ENCODE measurements around the gene ZRANB3.
"Not testable (repeated sequence)": the region's sequence is repeated elsewhere in the genome, so short reads cannot be mapped to it uniquely, and the experiment has no call there.

Gene ZRANB3

DNA sequence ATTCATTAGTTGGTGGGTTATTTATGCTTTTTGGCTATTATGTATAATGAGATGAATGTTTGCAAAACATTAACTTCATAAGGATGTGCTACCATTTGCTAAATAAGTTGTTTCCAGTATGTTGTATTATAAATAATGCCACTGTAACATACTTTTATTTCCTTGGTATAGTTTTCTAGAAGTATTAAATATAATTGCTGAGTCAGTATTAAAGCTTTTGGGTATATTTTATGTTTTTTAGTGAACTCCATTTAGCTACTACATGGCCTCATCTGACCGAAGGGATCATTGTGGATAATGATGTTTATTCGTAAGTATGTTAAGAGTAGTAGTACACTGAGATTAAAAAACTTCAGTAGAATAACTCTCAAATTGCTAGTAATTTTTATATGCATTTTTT lies 405.1 kb downstream of the ZRANB3 start:
- DNase-seq (ENCODE audit: low read depth, low spot score) = no peak

GRCh38 chr2:135124924-135125886 lies 405.8 kb downstream of the ZRANB3 start:
- no peak for DNase-seq (ENCODE audit: low read depth, low spot score)

DNA sequence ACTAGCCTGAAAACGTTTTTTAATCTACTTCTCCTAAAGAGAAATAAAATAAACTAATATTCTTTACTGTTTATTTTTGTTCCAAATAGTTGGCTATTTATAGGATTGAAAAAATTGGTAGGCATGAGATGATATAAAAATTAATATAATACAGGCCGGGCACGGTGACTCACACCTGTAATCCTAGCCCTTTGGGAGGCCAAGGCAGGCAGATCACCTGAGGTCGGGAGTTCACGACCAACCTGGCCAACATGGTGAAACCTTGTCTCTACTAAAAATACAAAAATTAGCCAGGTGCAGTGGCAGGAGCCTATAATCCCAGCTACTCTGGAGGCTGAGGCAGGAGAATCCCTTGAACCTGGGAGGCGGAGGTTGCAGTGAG lies 409.4 kb downstream of the ZRANB3 start:
- not testable (repeated sequence) for DNase-seq (ENCODE audit: low read depth, low spot score)

GRCh38 chr2:135121016-135121657 lies 409.9 kb downstream of the ZRANB3 start:
- no peak for DNase-seq (ENCODE audit: low read depth, low spot score)

DNA sequence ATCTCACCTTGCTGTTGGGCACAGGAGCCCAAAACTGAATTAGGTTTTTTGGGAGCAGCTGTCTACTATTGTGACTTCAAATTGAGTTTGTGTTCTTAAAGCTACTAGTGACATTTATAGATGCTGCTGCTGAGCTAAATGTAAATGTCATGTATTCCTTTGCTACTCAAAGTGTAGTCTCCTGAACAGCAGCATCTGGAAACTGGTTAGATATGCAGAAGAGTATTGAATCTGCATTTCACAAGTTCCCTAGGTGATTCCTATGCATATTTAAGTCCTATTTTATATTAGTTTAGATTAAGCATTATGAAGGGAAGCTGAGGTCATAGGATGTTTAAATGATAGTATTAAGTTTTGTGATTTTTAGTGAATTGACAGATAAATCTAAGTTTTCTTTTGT lies 411.4 kb downstream of the ZRANB3 start:
- no peak for DNase-seq (ENCODE audit: low read depth, low spot score)

- DNase-seq (ENCODE audit: low read depth, low spot score) = no peak
Observed at GRCh38 chr2:135113322-135113721, 417.7 kb downstream of the ZRANB3 start.

DNA sequence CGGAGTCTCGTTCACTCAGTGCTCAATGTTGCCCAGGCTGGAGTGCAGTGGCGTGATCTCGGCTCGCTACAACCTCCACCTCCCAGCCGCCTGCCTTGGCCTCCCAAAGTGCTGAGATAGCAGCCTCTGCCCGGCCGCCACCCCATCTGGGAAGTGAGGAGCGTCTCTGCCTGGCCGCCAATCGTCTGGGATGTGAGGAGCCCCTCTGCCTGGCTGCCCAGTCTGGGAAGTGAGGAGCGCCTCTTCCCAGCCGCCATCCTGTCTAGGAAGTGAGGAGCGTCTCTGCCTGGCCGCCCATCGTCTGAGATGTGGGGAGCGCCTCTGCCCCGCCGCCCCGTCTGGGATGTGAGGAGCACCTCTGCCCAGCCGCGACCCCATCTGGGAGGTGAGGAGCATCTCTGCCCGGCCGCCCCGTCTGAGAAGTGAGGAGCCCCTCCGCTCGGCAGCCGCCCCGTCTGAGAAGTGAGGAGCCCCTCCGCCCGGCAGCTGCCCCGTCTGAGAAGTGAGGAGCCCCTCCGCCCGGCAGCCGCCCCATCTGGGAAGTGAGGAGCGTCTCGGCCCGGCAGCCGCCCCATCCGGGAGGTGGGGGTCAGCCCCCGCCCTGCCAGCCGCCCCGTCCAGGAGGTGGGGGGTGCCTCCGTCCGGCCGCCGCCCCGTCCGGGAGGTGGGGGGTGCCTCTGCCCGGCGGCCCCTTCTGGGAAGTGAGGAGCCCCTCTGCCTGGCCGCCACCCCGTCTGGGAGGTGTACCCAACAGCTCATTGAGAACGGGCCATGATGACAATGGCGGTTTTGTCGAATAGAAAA lies 425.3 kb downstream of the ZRANB3 start:
- DNase-seq (ENCODE audit: low read depth, low spot score) = not testable (repeated sequence)

DNA sequence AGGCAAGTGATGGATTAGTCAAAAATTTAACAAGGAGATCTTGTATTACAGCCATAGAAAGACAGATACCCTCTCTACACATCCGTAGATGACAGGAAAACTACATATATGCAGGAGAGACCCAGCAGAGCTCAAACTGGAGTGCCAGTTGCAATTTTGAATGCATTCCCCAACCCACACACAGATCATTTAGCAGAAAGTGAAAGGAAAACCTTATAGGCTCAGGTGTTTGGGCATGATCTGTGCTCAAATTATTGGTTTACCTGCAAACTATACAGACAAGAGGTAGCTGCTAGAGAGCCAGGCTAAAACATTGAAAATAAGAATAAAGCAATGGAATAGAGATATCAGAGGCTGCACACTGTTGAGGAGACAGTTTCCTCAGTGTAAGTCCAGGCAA lies 427.2 kb downstream of the ZRANB3 start:
- DNase-seq (ENCODE audit: low read depth, low spot score) = no peak

DNA sequence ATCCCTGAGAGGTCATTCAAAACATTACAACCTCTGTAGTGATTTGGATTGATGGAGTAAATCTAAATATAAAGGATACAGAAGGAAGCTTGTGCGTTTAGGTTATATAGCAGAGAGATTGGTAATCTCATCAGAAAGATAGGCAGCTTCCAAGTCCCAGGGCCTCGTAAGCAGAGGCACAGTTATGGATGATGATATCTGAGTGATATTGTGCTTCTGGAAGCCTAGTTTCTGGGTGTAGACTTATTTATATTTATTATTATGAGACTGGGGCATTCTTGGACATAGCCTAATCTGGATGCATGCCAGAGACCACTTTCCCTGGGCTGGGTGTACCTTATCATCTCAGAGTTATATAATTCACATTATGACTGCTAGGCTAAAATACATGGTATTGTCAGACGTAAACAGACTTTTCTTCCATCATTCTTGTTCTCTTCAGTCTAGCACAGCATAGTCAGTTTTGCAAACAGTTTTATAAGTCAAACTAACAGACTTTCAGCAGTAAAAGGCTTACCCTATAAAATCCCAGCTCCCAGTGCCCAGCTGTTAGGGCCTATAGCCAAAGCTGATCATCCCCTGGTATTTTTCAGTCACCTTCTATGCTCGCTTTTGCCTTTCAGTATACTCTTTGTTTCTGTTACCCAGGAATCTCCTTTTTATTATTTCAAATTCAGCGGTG lies 431.1 kb downstream of the ZRANB3 start:
- no peak for DNase-seq (ENCODE audit: low read depth, low spot score)

- no peak for DNase-seq (ENCODE audit: low read depth, low spot score)
Observed at GRCh38 chr2:135097532-135098231, 433.3 kb downstream of the ZRANB3 start.

DNA sequence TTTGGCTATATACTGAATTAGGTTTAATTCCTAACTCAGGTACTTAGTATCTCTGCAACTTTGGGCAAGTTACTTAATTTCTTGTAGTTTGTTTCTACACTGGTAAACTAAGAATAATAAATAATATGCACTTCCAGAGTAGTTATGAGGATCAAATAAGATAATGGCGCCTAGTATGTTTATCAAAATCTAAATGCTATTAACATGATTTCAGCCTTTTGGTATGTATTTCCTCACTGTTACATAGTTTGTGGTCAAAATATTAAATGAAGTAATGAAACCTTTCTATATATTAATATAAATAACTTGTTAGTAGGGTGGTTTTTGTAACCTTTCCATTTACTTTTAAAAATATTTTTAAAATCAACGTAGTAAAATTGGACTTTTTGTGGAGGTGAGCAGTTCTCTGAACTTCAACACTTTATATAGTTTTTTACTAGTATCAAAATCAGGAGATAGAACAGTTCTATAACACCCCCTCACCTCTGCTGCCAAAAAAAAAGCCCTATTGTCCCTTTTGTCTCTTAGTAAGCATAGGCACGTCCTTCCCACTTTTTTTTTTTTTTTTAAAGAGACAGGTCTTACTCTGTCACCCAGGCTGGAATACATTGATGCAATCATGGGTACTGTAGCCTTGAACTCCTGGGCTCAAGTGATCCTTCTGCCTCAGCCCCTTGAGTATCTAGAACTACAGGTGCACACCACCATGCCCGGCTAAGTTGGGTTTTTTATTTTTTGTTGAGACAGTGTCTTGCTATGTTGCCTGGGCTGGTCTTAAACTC lies 434.2 kb downstream of the ZRANB3 start:
- DNase-seq (ENCODE audit: low read depth, low spot score) = no peak

DNA sequence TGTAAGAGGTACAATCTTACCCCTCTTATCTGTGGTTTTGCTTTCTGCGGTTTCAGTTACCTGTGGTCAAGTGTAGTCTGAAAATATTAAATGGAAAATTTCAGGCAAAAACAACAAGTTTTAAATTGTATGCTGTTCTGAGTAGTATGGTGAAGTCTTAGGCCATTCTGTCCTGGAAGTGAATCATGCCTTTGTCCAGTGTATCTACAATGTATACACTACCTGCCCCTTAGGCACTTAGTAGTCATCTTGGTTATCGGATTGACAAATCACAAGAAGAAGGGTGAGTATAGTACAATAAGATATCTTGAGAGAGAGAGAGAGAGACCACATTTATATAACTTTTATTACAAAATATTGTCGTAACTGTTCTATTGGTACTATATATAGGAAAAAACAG lies 435.4 kb downstream of the ZRANB3 start:
- DNase-seq (ENCODE audit: low read depth, low spot score) = no peak

- DNase-seq (ENCODE audit: low read depth, low spot score) = no peak
Observed at GRCh38 chr2:135094508-135094907, 436.5 kb downstream of the ZRANB3 start.

- no peak for DNase-seq (ENCODE audit: low read depth, low spot score)
Observed at GRCh38 chr2:135093670-135094330, 437.2 kb downstream of the ZRANB3 start.

GRCh38 chr2:135093193-135093592 lies 437.8 kb downstream of the ZRANB3 start:
- DNase-seq (ENCODE audit: low read depth, low spot score) = no peak

DNA sequence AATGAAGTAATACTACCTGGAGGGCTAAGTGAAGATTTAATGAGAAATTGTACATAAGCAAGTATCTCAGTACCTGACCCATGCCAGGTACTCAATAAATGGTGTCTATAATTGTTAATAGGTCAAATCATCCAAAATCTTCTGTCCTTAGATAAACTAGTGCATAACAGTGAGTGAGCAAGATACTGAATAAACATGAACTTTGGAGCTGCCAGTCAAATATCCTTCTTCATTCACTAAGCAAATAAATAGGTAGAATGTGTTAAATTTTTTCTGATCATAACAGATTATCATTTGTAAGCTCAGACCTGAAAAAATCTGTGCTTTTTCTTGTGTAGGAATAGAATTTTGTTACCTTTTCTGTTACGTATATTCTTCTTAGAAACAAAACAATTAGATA lies 439.3 kb downstream of the ZRANB3 start:
- no peak for DNase-seq (ENCODE audit: low read depth, low spot score)

GRCh38 chr2:135089597-135089996 lies 441.4 kb downstream of the ZRANB3 start:
- DNase-seq (ENCODE audit: low read depth, low spot score) = not testable (repeated sequence)

Measured in activated naive CD8-positive, alpha-beta T cell treated with anti-CD3 and anti-CD28 coated beads, Interleukin-2, amount 50 U/mL, for 16 hours (primary cell).